Measurements from ENCODE around the gene KRTAP6-3. TPM values are rescaled to one million over a fixed set of nuclear protein-coding genes. Genes with fewer than 3 reads are reported as not detected.

KRTAP6-3 gene
- total RNA-seq, 1 donor from 2014 or later: not detected

GRCh38 chr21:30563630-30564029 lies 28.6 kb upstream of the KRTAP6-3 start:
- Histone ChIP-seq H3K36me3 (ENCODE audit: control insufficient read depth, insufficient read depth, low read length) (no peaks in the 10 kb centered on the region), H3K27me3 (ENCODE audit: control insufficient read depth, insufficient read depth, low read length) (no peaks in the 10 kb centered on the region), H3K4me3 (ENCODE audit: low read depth, low read length) (no peak overlapping the region)
- DNase-seq (ENCODE audit: low read depth) (no peak), FAIRE-seq (no peak)
- no peak for TF ChIP-seq CTCF (IDR thresholded peaks at IDR 0.05; ENCODE audit: insufficient read depth, low read length, severe bottlenecking)

GRCh38 chr21:30567617-30568016 lies 24.6 kb upstream of the KRTAP6-3 start:
- no peak for FAIRE-seq
- Histone ChIP-seq H3K4me3 (ENCODE audit: low read depth, low read length) (no peak overlapping the region), H3K27me3 (ENCODE audit: control insufficient read depth, insufficient read depth, low read length) (no peaks in the 10 kb centered on the region), H3K36me3 (ENCODE audit: control insufficient read depth, insufficient read depth, low read length) (no peaks in the 10 kb centered on the region)
- TF ChIP-seq CTCF (IDR thresholded peaks at IDR 0.05; ENCODE audit: insufficient read depth, low read length, severe bottlenecking): no peak
- no peak for DNase-seq (ENCODE audit: low read depth)

GRCh38 chr21:30577766-30578165 lies 14.5 kb upstream of the KRTAP6-3 start:
- no peak for DNase-seq (ENCODE audit: low read depth)
- no peaks in the 10 kb centered on the region for H3K27me3 ChIP-seq (ENCODE audit: control insufficient read depth, insufficient read depth, low read length)
- no peak for FAIRE-seq
- no peak overlapping the region for H3K4me3 ChIP-seq (ENCODE audit: low read depth, low read length)
- TF ChIP-seq CTCF (IDR thresholded peaks at IDR 0.05; ENCODE audit: insufficient read depth, low read length, severe bottlenecking): no peak
- H3K36me3 ChIP-seq (ENCODE audit: control insufficient read depth, insufficient read depth, low read length): no peaks in the 10 kb centered on the region

- Histone ChIP-seq H3K36me3 (ENCODE audit: control insufficient read depth, insufficient read depth, low read length) (no peaks in the 10 kb centered on the region), H3K4me3 (ENCODE audit: low read depth, low read length) (no peak overlapping the region), H3K27me3 (ENCODE audit: control insufficient read depth, insufficient read depth, low read length) (no peaks in the 10 kb centered on the region)
- no peak for TF ChIP-seq CTCF (IDR thresholded peaks at IDR 0.05; ENCODE audit: insufficient read depth, low read length, severe bottlenecking)
- no peak for FAIRE-seq
- DNase-seq (ENCODE audit: low read depth): no peak
These were observed 12.9 kb upstream of the KRTAP6-3 start for GRCh38 chr21:30579346-30579745.

GRCh38 chr21:30580132-30580531 lies 12.1 kb upstream of the KRTAP6-3 start:
- no peak for TF ChIP-seq CTCF (IDR thresholded peaks at IDR 0.05; ENCODE audit: insufficient read depth, low read length, severe bottlenecking)
- no peaks in the 10 kb centered on the region for H3K36me3 ChIP-seq (ENCODE audit: control insufficient read depth, insufficient read depth, low read length)
- DNase-seq (ENCODE audit: low read depth) (no peak), FAIRE-seq (no peak)
- H3K4me3 ChIP-seq (ENCODE audit: low read depth, low read length): no peak overlapping the region
- H3K27me3 ChIP-seq (ENCODE audit: control insufficient read depth, insufficient read depth, low read length): no peaks in the 10 kb centered on the region

GRCh38 chr21:30582870-30583269 lies 9.4 kb upstream of the KRTAP6-3 start:
- no peaks in the 10 kb centered on the region for H3K27me3 ChIP-seq (ENCODE audit: control insufficient read depth, insufficient read depth, low read length)
- no peak for FAIRE-seq
- H3K36me3 ChIP-seq (ENCODE audit: control insufficient read depth, insufficient read depth, low read length): no peaks in the 10 kb centered on the region
- DNase-seq (ENCODE audit: low read depth): no peak
- no peak overlapping the region for H3K4me3 ChIP-seq (ENCODE audit: low read depth, low read length)
- no peak for TF ChIP-seq CTCF (IDR thresholded peaks at IDR 0.05; ENCODE audit: insufficient read depth, low read length, severe bottlenecking)
